ENCODE measurements around the gene TRMT2A. TPM values are rescaled to one million over a fixed set of nuclear protein-coding genes. Genes with fewer than 3 reads are reported as not detected.

TRMT2A gene
- total and polyA plus RNA-seq, 10 of the 15 experiments (the other 5 are each of a cell fraction or from before 2014, with no cell fraction given): 0.29 to 97.0 (median 57.9) TPM

DNA sequence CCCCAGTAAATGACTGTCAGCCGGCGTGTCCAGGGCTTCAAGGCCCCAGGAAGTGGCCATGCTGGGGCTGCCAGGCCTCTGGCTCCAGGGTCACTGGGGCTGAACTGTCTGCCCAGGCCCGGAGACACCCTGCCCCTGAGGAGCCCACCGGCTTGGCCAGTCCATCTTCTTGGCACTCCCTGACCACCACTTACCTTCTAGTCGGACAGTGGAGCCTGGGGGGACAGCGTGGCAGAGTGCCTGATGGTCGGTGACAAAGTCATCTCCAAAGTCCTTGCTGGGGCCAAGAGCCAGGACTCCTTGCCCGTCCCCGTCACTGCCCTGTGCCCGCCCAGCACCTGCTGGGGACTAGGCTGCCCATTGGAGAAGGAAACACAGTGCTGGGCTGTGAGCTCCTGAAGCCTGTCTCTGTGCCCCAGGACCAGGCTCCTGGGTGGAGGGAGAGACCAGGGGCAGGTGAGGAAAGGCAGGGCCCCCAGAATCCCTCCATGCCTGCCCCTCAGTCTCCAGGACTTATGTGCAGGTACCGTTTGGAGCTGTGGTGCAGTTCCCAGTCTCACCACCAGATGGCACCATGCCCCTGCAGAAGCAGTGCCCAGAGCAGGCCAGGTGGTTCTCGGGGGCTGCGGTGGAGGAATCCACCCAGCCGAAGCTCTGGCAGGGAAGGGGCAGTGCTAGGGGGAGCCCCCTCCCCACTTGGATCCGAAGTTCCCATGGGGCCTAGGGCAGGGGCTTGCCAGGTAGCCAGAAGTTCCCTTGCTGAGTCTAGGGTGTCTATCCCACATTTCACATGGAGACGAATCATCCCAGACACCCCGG lies 39.8 kb upstream of the TRMT2A start (continued):
- no peak for TF ChIP-seq JUND (IDR thresholded peaks at IDR 0.05; ENCODE audit: low read depth, low read length)
- peak; percentile 38; the same call in 1 of the 2 replicates for TF ChIP-seq RUNX3 (IDR thresholded peaks at IDR 0.05; ENCODE audit: low read length)
- TF ChIP-seq LARP7 (IDR thresholded peaks at IDR 0.05): peak; percentile 42; the same call in 1 of the 2 replicates
- peak; percentile 68 for TF ChIP-seq YY1 (IDR thresholded peaks at IDR 0.05; ENCODE audit: low read depth, low read length)

DNA sequence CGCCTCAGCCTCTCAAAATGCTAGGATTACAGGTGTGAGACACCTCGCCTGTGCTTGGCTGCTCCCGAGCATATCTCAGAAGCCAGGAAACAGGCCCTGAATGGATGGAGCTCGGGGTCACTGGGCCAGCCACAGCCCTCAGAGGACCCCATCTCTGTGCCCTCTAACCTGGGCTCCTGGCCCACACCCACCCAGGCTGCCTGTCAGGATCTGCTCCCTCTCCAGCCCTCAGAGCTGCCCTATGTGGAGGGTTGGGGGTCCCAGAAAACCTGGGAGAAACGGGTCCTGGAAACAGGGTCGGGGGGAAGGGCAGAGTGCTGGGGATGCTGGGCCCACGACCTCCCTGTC lies 39.0 kb upstream of the TRMT2A start:
- ChIA-PET SMC1A (ENCODE audit: uncharacterized antibody, unreplicated experiment) (no interaction called here), CTCF (interaction anchor here (1.6 kb wide), 1 partner anchor 130 kb away, joined by 3 read pairs; no protein-coding TSS in a partner anchor), POLR2A (no interaction called here), RAD21 (ENCODE audit: unreplicated experiment) (no interaction called here)
- 13% methylated on average over 7 of the region's 7 CpGs for whole genome bisulfite sequencing (ENCODE audit: insufficient coverage, insufficient replicate concordance, low lambda C conversion rate, missing lambda C conversion rate)
- ATAC-seq (no peak), DNase-seq (ENCODE audit: low read depth, low spot score) (no peak), FAIRE-seq (no peak)
- H3K4me3 ChIP-seq: no peak overlapping the region
- peaks cover 1 to 2% of the 10 kb centered on the region in 2 experiments; a peak in 3 of 4 replicates for H3K27me3 ChIP-seq (replicated peaks in 1 of 2; ENCODE audit: control insufficient read depth in 2 of 2, insufficient read depth in 2 of 2, low read length in 1 of 2)
- H3K4me1 ChIP-seq (ENCODE audit: control insufficient read depth, insufficient read depth, low read length): no peaks in the 10 kb centered on the region
- H2AFZ ChIP-seq (ENCODE audit: control insufficient read depth, low read depth, low read length): no peak overlapping the region
- H3K27ac ChIP-seq (ENCODE audit: control insufficient read depth, insufficient read depth): no peak overlapping the region
- no peaks in the 10 kb centered on the region for H3K36me3 ChIP-seq (ENCODE audit: control insufficient read depth in 2 of 2, insufficient read depth in 2 of 2, low read length in 1 of 2)
- no peak overlapping the region for H3K9ac ChIP-seq (ENCODE audit: control insufficient read depth, insufficient read depth, low read length)
- no peaks in the 10 kb centered on the region for H4K20me1 ChIP-seq (ENCODE audit: control insufficient read depth, insufficient read depth)
- TF ChIP-seq ZSCAN29 (IDR thresholded peaks at IDR 0.05) (no peak), NR2F1 (conservative IDR thresholded peaks at IDR 0.05) (no peak), STAT1 (conservative IDR thresholded peaks at IDR 0.05) (no peak), TARDBP (IDR thresholded peaks at IDR 0.05; ENCODE audit: borderline replicate concordance) (no peak), GABPA (IDR thresholded peaks at IDR 0.05; ENCODE audit: low read depth) (no peak), NR2C2 (IDR thresholded peaks at IDR 0.05; ENCODE audit: borderline replicate concordance, control insufficient read depth, insufficient read length, low read depth) (no peak), PML (IDR thresholded peaks at IDR 0.05; ENCODE audit: low read length) (no peak), SIN3A (IDR thresholded peaks at IDR 0.05; ENCODE audit: low read depth, low read length) (no peak), ASH2L (IDR thresholded peaks at IDR 0.05; ENCODE audit: borderline replicate concordance, low read depth) (no peak), RB1 (IDR thresholded peaks at IDR 0.05; ENCODE audit: borderline replicate concordance) (no peak), RAD21 (IDR thresholded peaks at IDR 0.05; ENCODE audit: insufficient read depth, low read depth, low read length) (no peak), CHD4 (IDR thresholded peaks at IDR 0.05) (no peak)
- TF ChIP-seq, protein P1, sequence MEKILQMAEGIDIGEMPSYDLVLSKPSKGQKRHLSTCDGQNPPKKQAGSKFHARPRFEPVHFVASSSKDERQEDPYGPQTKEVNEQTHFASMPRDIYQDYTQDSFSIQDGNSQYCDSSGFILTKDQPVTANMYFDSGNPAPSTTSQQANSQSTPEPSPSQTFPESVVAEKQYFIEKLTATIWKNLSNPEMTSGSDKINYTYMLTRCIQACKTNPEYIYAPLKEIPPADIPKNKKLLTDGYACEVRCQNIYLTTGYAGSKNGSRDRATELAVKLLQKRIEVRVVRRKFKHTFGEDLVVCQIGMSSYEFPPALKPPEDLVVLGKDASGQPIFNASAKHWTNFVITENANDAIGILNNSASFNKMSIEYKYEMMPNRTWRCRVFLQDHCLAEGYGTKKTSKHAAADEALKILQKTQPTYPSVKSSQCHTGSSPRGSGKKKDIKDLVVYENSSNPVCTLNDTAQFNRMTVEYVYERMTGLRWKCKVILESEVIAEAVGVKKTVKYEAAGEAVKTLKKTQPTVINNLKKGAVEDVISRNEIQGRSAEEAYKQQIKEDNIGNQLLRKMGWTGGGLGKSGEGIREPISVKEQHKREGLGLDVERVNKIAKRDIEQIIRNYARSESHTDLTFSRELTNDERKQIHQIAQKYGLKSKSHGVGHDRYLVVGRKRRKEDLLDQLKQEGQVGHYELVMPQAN (conservative IDR thresholded peaks at IDR 0.05): no peak
- in situ Hi-C loops (cut with MboI): loop anchor here (10.0 kb wide), 2 partner anchors 109 to 139 kb away; partner anchors contain the start of gene RTN4R
- H3K9me3 ChIP-seq (replicated peaks; ENCODE audit: control insufficient read depth, insufficient read depth, low read length): no peaks in the 10 kb centered on the region
- no peak overlapping the region for H3K4me2 ChIP-seq (ENCODE audit: control insufficient read depth, insufficient read depth)
- intact Hi-C loops (cut with micrococcal nuclease; ENCODE audit: unreplicated experiment): loop anchor here (5.0 kb wide), 4 partner anchors 81 to 341 kb away; partner anchors contain the start of genes KLHL22 and RTN4R
- H3K79me2 ChIP-seq (ENCODE audit: control insufficient read depth, insufficient read depth, low read length): no peaks in the 10 kb centered on the region
- BruUV-seq (replicated peaks): no TSS peak

Measured in GM12878 (cell line).